Measurements from ENCODE around the gene SPACDR.
"Not testable (repeated sequence)": the region's sequence is repeated elsewhere in the genome, so short reads cannot be mapped to it uniquely, and the experiment has no call there.

SPACDR gene

GRCh38 chr7:100466653-100467605, 2.9 kb upstream of the SPACDR start:
- DNase-seq (ENCODE audit: low read depth in 2 of 2): no peak

DNA sequence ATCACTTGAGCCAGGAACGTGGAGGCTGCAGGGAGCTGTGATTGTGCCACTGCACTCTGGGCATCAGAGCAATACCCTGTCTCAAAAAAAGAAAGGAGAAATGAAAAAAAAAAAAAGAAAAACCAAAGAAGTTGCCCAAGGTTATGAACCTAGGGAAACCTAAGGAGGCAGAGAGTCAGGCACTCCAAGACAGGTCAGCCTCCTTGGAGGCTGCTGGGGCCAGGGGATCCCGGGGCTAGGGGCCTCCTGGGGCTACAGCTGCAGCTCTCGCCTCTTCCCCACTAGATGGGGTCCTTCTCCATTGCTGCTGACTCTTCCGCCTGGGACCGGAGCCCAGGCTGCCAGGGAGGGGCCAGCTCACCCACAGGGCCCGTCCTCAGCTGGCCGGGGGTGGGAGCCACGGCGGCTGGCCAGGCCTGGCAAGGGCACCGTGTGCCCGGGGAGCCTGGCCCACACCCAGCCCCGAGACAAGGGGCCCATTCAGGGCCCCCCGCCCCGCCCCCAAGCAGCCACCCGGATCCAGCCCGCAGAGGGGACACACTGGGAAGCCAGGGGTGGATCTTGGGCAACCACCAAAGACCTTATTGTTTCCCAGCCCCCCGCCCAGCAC, 1.7 kb upstream of the SPACDR start:
- DNase-seq (ENCODE audit: low read depth in 2 of 2): no peak

DNA sequence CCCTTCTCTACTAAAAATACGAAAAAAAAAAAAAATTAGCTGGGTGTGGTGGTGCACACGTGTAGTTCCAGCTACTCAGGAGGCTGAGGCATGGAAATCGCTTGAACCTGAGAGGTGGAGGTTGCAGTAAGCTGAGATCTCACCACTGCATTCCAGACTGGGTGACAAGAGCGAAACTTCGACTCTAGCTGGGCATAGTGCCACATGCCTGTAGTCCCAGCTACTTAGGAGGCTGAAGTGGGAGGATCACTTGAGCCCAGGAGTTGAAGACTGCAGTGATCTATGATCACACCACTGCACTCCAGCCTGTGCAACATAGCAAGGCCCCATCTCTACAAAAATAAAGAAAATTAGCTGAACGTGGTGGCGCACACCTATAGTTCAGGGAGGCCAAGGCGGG, 1.2 kb upstream of the SPACDR start:
- DNase-seq (ENCODE audit: low read depth in 2 of 2): no peak

DNA sequence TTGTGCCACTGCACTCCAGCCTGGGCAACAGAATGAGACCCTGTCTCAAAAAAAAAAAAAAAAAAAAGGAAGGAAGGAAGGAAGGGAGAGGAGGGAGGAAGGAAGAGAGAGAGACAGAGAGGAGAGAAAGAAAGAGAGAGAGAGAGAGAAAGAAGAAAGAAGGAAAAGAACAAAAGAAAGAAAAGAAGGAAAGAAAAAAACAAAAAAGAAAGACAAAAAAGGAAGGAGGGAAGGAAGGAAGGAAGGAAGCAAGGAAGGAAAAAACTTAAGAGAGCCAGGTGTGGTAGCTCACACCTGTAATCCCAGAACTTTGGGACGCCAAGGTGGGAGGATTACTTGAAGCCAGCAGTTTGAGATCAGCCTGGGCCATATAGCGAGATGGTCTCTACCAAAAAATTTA, 731 bp upstream of the SPACDR start:
- no peak for DNase-seq (ENCODE audit: low read depth in 2 of 2)

DNA sequence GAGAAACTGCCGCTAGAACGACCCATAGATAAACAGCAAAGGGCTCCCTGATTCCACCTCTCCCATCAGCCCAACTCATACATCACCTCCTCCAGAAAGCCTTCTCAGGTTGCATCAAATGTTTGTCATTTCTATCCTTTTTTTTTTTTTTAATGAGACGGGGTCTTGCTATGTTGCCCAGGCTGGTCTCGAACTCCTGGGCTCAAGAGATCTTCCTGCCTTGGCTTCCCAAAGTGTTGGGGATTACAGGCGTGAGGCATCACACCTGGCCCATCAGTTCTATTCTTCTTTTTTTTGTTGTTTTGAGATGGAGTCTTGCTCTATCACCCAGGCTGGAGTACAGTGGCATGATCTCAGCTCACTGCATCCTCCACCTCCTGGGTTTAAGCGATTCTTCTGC, 7.0 kb downstream of the SPACDR start:
- no peak for DNase-seq (ENCODE audit: low read depth in 2 of 2)

GRCh38 chr7:100456562-100456961, 7.5 kb downstream of the SPACDR start:
- DNase-seq (ENCODE audit: low read depth in 2 of 2): no peak

- no peak for DNase-seq (ENCODE audit: low read depth in 2 of 2)
Observed at GRCh38 chr7:100455206-100455605, 8.9 kb downstream of the SPACDR start.

DNA sequence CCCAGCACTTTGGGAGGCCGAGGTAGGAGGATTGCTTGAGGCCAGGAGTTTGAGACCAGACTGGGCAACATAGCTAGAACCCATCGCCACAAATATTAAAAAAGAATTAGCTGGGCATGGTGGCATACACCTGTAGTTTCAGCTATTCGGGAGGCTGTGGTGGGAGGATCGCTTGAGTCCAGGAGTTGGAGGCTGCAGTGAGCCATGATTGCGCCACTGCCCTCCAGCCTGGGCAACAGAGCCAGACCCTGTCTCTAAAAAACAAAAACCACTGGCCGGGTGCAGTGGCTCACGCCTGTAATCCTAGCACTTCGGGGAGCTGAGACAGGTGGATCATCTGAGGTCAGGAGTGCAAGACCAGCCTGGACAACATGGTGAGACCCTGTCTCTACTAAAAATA, 10.2 kb downstream of the SPACDR start:
- DNase-seq (ENCODE audit: low read depth in 2 of 2): not testable (repeated sequence)

DNA sequence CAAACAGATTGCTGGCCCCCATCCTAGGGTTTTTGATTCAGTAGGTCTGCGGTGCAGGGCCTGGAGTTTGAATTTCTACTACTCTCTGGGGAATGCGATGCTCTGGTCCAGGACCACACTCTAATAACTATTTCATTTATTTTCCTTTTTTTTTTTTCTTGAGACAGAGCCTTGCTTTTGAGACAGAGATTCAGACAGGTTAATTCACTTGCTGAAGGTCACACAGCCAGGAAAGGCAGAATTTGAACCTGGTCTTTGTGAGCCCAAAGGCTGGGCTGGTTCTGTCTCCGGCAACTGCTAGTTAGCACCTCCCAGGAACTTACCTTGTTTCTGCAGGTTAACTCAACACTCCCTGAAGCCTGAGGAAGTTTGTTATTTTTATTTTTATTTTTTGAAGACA, 11.5 kb downstream of the SPACDR start:
- no peak for DNase-seq (ENCODE audit: low read depth in 2 of 2)

DNA sequence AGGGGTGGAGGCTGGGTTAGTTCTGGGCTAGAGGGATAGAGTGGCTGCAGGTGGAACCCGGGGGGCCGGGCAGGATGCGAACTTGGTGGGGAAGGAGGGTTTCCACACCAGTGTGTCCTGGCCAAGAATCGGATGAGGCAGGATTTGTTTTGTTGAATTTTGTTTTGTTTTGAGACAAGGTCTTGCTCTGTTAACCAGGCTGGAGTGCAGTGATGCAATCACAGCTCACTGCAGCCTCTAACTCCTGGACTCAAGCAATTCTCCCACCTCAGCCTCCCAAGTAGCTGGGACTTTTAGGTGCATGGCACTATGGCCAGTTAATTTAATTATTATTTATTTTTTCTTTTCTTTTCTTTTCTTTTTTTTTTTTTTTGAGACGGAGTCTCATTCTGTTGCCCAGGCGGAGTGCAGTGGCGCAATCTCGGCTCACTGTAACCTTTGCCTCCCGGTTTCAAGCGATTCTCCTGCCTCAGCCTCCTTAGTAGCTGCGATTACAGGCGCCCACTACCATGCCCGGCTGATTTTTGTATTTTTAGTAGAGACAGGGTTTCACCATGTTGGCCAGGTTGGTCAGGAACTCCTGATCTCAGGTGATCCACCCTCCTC, 14.8 kb downstream of the SPACDR start:
- DNase-seq (ENCODE audit: low read depth in 2 of 2): no peak

DNA sequence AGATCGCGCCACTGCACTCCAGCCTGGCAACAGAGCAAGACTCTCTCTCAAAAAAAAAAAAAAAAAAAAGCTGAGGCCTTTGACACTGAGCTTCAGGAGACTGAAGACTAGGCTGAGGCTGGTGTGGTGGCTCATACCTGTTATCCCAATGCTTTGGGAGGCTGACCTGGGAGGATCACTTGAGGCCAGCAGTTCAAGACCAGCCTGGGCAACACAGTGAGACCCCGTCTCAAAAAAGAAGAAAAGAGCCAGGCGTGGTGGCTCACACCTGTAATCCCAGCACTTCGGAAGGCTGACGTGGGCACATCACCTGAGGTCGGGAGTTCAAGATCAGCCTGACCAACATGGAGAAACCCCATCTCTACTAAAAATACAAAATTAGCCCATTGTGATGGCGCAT, 16.7 kb downstream of the SPACDR start:
- not testable (repeated sequence) for DNase-seq (ENCODE audit: low read depth in 2 of 2)

DNA sequence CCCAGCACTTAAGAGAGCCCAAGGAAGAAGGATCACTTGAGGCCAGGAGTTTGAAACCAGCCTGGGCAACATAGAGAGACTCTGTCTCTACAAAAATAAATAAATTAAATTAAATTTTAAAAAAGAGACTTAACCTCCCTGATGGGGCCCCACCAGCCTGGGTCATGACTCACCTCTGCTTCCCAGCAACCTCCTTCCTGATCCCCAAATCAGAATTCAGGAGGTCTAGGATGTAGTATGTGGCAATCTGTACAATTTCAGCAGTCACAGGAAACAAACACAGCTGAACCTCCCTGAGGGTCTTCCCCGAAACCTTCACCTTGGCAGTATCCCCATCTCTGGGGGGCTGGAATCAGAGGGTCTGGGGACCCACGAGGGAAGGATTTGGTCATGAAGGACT, 18.0 kb downstream of the SPACDR start:
- DNase-seq (ENCODE audit: low read depth in 2 of 2): no peak

DNA sequence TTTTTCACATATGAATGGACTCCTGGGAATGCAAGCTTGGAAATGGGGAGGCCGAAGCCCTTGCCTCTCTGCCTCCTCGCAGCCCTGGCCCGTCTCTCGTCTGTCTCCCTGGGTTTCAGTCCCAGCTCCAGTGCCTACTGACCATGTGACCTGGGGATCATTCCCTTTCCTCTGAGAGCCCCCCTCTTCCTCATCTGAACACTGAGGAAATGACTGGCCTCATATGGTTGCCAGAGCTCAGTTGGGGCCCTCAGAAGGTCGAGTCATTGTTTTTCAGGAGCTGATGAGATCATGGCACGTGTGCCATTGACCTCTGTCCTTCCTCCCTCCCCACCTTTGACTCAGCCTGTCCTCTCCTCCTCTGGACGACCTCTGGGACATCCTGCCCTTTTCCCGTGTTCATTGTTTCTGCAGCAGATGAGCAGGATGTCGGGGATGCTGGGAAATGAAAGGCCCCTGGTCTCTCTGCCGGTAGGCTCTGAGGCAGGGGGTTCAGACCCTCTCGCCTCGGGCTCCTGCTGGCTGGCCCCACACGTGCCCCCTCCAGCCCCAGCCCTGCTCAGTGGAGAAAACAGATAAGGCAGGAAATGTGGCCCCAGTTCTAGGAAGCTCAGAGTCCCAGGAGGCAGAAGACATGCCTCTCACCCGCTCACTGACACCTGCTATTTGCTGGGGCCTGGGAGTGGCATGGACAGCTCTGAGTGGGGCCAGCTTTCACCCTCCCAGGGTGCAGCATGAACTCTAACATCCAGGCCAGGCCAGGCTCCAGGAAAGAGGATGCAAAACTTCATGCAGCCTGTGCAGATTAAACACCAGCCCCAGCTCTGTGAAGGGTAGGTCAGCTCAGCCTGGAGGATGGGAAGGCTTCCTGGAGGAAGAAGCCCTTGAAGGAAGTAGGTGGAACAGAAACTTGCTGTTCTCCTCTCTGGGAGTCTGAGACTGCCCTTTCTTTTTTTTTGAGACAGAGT, 19.5 kb downstream of the SPACDR start:
- no peak for DNase-seq (ENCODE audit: low read depth in 2 of 2)

- no peak for DNase-seq (ENCODE audit: low read depth in 2 of 2)
Observed at GRCh38 chr7:100443096-100443840, 20.8 kb downstream of the SPACDR start.

DNA sequence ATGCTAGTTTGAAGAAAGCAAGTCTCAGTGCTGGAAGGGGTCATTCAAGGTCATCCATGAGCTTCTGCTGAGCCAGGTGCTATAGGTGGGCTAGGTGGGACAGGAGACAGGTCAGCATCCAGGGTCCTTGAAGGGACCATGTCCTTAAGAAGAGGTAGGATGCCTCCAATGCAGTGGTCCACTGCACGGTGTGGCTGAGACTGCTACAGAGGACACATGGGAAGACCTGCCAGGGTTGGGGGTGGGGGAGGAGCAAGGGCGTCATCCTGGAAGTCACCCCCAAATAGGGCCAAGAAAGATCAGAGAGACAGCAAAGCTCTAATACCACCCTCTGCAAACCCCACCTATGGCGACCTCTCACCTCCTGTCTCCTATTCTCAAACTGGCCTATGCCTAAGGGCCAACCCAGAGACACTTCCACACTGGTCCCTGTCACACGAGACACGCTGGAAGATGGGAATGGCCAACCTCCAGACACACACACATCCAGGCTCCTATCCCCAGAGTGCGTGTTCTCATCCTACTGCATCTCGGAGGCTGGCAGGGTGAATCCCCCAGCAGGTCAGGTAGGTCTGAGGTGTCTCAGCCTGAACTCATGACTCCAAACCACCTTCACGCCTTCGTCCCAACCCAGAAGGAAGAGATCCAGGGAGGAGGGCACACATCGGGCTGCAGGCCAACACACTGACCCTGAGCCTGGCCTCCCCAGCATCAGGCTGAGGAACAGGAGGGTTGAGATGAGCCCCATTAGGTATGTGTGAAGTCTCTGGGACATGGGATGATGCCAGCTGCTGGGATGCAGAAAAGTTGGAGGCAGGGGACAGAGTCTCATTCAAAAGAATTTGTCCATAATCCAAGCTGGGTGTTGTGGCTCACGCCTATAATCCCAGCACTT, 22.2 kb downstream of the SPACDR start:
- DNase-seq (ENCODE audit: low read depth in 2 of 2): no peak

- DNase-seq (ENCODE audit: low read depth in 2 of 2): not testable (repeated sequence)
Observed at GRCh38 chr7:100439244-100439643, 24.8 kb downstream of the SPACDR start.

- DNase-seq (ENCODE audit: low read depth in 2 of 2): not testable (repeated sequence)
Observed at GRCh38 chr7:100438731-100439130, 25.3 kb downstream of the SPACDR start.

DNA sequence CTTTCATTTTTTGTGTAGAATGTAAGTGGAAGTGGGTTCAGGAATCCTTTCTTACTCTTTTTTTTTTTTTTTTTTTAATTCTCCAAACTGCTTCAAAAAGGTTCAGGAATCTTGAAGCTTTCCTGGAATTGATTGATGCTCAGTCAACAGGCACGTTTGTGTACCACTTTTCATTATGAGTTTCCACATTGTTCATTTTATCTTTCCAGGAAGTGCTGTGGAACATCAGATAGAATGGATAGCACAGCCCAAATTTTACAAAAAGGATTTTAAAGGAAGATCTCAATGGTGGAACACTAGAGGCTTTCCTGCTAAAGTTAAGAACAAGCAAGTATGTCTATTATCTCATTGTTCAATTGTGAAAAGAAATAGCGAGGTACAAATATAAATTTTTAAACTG, 25.9 kb downstream of the SPACDR start:
- no peak for DNase-seq (ENCODE audit: low read depth in 2 of 2)

DNA sequence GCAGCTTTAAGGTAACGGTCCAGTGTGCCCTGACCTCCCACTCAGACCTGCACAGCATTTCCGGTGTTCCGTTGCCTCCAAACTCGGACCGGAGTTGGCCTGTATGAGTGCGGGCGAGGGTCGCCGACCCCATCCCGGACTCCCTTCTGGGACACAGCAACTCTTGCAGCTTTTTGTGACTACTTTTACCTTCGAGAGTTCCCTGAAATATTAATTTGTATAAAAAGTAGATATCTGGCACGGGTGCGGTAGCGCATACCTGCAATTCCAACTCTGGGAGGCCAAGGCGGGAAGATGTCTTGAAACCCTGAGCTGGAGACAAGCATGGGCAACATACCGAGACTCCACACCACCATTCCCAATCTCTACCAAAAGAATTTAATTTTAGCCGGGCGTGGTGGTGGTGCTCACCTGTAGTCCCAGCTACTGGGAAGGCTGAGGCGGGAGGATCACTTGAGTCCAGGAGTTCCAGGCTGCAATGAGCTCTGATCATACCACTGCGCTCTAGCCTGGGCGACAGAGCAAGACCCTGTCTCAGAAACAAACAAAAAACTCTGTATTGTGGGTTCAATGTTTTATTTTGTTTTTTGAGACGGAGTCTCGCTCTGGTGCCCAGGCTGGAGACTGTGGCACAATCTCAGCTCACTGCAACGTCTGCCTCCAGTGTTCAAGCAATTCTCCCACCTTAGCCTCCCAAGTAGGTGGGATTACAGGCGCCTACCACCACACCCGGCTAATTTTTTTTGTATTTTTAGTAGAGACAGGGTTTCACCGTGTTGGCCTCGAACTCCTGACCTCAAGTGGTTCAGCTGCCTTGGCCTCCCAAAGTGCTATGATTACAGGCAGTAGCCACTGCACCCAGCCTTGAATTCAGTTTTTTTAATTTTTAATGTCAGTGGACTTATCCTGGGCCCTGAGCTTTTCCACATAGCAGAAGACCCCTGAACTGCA, 26.6 kb downstream of the SPACDR start:
- DNase-seq (ENCODE audit: low read depth in 2 of 2): no peak

Data from stimulated activated CD8-positive, alpha-beta memory T cell treated with anti-CD3 and anti-CD28 coated beads, Interleukin-2, amount 100 ng/mL, for 48 hours (primary cell).